PFSK-1 (cell line): ENCODE results near the gene DLST.

Experiments used
- FOXP2 ChIP-seq: optimal IDR thresholded peaks from 2 replicates; pipeline ENCODE3; 2011; ENCODE audit warnings: borderline replicate concordance, control low read depth, inconsistent platforms; ENCODE audit not compliant: insufficient read depth; ENCODE audit errors: extremely low read length, extremely low read depth
- POLR2AphosphoS5 ChIP-seq: IDR thresholded peaks from 2 replicates; pipeline ENCODE4 v1.6.1; 2012; ENCODE audit warnings: low read depth, mild to moderate bottlenecking, control low read depth, low read length, moderate library complexity
- REST ChIP-seq, 2 experiments: IDR thresholded peaks; 2 replicates each; pipeline versions ENCODE4 v1.6.1 to v1.8.0; 2011 to 2012; ENCODE audit warnings: low read depth in 2 of 2, low read length in 2 of 2, control low read depth in 1 of 2, inconsistent platforms in 1 of 2, mild to moderate bottlenecking in 1 of 2, moderate library complexity in 1 of 2; ENCODE audit not compliant: insufficient read depth in 1 of 2
- SIN3A ChIP-seq: IDR thresholded peaks from 2 replicates; pipeline ENCODE4 v1.6.1; 2012; ENCODE audit warnings: mild to moderate bottlenecking, low read length, moderate library complexity, borderline replicate concordance; ENCODE audit not compliant: insufficient read depth
- TAF1 ChIP-seq: IDR thresholded peaks from 2 replicates; pipeline ENCODE4 v1.6.1; 2012; ENCODE audit warnings: low read length, control low read depth, borderline replicate concordance; ENCODE audit not compliant: insufficient read depth

- TF ChIP-seq POLR2AphosphoS5 (no peak), REST (IDR thresholded peaks at IDR 0.05; ENCODE audit: insufficient read depth in 1 of 2, low read depth in 2 of 2, low read length in 2 of 2) (no peak), TAF1 (no peak), SIN3A (no peak), FOXP2 (no peak)
Observed at GRCh38 chr14:74908861-74909341, 27.2 kb downstream of the DLST start.
